HG03280 (cell line): Measurements from ENCODE around the gene EIF2AK3.
"Not testable (repeated sequence)": the region's sequence is repeated elsewhere in the genome, so short reads cannot be mapped to it uniquely, and the experiment has no call there.

Experiments
- ATAC-seq: cut with Tn5 transposase; IDR thresholded peaks from one replicate; pipeline ENCODE4 v1.9.1; 2021; ENCODE audit warnings: mild to moderate bottlenecking, moderate library complexity; ENCODE audit not compliant: unreplicated experiment

Gene EIF2AK3

DNA sequence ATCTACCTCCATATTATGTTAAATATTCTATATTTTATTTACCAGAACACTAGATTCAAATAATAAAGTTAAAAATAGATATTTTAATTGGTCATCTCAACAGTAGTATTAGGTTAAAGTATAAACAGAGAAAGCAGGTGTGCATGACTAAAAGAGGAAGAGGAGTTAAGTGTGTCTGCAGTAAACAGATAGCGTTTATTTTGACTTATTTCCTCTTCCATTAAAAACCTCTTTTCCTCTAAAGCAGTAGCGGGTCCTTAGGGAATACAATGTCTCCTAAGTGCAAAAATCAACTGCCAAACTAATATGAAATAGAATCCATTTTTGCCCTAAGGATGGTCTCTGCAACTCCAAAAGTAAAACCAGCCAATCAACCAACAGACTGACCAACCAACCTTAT is 27.7 kb downstream of the EIF2AK3 start:
- ATAC-seq, result no peak

DNA sequence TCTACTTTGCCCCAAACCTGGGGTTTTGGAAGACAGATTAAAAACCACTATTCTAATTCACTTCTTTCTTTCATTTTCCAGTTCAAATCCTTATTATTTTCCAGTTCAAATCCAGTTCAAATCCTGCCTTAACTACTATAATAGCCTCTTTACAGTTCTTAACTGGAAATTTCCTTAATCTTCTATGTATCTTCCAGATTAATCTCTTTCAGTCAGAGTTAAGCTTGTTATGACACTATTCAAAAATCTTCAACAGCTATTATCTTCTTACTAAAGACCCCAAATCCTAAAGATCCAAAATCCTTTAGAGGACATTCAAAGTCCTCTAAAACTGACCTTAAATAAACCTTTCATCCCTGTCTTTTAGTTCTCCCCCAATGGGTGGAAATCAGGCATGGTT is 30.1 kb downstream of the EIF2AK3 start:
- no peak for ATAC-seq

DNA sequence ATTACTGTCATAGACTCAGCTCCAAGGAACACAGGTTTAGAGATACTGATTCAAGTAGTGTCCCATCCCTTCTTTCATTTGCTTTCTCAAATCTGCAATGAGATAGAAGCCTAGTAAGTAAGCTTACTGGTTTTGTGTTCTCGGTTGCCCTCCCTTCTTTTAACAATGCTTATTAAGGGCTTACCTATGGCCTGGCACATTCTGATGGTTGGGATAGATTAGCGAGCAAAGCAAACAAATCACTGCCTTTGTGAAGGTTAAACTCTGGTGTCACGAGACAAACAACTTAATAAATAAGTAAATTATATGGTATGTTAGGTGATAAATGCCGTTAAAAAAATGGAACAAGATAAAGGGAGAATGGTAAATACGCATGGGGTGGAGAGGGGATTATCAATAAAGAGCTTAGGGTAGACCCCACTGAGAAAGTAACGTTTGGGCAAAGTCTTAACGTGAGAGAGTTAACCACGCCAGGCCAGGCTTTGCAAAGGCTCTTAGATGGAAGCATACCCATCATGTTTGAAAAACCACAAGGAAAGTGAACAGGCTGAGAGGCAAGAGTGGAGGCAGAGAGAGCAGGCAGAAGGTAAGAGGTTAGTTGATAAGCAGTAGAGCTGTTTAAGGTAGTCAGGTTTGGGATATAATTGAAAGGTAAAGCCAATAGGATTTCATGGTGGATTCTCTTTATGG is 31.0 kb downstream of the EIF2AK3 start:
- no peak for ATAC-seq

DNA sequence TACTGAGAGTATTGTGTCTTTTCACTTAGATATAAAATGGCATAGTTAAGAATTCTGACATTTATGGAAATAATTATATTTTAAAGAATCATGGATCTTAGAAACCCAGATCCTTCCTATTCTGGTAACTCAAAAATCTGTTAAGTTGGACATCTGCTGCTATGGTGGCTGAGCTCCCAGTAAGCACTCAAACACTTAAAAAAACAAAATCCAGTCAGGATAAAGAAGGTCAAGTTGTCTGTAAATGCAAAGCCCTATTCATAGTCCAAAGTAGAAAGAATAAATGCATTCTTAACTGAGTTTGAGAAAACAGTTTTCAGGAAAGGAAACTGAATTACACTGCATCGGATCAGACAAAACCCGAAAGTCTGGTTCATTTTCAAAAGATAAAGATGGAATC is 35.6 kb downstream of the EIF2AK3 start:
- ATAC-seq, result no peak

DNA sequence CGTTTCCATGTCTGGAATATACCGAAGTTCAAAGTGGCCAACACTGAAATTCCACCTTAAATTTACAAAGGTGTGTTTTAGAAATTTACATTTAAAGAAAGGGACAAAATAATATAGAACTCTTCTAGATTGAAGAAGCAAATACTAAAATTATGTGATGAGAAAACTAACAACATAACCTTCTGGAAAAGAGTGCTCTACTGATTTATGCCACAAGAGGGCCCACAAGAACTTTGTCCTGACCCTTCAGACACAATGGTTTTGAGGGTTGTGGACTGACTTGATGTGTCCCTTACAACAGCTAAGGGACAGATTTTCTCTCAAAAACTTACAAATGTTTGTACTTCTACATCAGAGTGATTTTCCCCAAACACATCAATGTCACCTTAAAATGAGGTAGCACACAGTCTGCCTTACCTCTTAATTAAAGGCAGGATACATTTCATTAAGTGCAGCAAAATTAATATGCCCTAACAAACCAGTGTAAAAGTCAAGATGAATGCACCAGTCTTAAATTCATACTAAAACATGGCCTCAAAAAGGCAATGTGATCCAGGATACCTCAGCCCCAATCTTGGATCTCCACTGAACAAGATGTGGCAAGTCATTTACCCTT is 36.2 kb downstream of the EIF2AK3 start:
- peak; percentile 82 for ATAC-seq

DNA sequence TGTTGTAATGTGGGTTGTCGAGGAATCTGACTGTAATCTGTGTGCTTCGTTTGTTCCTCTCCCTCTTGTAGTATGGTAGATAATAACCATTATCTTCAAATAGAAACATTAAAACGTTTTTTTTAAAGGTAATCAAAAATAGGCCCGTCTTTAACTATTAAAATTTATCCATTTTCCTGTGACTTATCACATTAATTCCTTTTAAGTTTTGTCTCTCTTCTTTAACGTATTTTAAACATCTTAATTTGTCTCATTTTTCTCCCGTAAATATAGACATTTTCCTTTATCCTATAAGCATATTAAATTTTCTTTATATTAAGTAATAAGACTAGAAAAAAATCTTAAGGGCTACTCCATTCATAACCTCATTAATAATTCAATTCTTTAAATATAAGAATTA is 41.3 kb downstream of the EIF2AK3 start:
- ATAC-seq, result no peak

DNA sequence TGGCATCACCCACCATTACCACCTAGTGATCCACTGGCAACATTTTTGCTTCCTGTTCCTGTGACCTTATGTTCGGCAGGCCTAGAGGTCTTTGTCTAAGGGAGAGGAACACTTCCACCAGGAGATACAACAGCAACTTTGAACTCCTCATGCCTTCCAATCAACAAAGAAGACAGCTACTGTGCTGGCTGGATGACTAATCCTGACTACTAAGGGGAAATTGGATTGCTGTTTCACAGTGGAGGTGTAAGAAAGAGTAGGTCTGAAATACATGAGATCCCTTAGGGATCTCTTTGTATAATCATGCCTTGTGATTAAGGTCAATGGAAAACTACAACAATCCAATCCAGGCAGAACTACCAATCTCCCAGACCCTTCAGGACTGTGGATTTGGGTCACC is 45.2 kb downstream of the EIF2AK3 start:
- no peak for ATAC-seq

DNA sequence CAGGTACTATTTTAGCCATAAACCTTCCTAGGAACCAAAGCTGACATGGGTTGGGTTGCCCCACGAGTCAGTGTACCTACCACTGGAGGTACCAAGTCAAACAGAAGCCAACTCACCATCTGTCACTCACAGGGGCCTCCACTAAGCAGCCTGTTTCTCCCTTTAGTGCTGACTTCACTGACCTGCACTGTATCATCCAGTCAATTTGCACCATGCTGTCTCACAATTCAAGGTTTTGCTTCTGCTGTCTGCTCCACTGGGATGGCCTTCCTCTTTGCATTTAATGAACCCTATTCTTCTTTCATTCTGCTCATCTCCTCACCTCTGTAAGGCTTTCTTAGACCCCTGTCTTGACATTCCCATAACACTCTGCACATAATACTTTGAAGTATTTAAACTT is 47.2 kb downstream of the EIF2AK3 start:
- ATAC-seq, result no peak

DNA sequence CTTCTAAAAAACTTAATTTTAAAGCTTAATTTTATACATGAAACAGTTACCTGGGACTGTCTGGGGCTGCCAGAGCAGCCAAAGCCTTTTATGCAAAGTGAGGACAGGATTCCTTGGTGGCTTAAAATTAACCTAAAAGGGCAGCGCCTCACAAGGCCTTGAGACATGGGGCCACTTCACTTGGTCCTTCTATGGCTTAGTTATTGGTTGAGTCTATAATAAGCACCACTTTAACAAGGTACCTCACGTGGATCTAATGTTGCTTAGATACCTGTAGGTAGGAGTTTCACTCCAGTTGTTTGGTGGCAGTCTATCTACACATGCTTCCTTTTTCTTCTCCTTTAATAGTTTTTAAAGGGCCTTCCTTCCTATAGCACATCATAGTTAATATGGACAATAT is 51.6 kb downstream of the EIF2AK3 start:
- no peak for ATAC-seq

DNA sequence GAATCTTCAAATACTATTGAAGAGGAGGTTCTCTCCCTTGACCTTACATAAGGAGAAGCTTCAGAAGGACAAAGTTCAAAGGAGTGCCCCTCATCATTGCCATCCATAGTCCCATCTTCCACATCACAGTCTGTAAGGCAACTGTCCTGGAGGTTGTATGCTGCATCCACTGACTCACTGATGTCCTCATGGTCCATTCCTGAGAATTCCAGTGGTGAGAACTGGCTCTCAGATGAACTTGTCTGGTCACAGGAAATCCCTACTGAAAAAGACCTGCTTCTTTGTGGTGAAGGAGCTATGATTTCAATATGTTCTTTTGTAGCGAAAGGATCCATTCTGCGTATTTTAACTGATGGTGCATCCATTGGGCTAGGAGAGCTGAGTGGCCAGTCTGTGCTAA is 52.2 kb downstream of the EIF2AK3 start:
- no peak for ATAC-seq

DNA sequence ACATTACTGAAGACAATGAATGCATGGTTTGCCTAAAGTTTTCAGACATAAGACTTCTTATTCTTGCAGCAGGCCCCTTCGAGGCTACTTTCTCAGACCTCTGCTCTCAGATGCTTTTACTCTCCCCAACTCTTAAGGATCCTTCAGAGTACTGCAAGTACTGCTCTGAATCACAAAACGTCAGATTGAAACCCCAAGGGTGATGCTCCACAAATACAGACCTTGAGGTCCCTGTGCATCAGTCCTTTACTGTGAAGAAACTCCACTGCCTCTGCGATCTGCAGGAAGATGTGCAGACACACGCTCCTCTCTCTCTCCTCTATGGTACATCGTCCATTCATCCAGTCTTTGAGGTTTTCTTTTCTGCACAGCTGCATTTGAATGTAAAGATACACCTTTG is 52.8 kb downstream of the EIF2AK3 start:
- peak; percentile 71 for ATAC-seq

DNA sequence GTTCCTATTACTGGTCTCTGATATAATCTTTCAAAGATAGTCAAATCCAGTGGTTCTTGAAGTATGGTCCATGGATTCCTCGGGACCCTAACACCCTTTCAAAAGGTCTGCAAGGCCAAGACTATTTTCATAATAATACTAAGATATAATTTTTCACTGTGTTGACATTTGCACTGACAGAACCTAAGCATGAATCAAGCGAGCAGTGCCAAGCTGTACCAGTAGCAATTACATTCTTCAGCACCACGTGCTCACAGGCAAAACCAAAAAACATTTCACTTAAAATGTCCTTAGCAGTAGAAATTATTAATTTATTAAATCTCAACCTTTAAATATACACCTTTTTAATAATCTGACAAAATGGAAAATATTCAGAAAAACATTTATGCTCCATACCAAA is 59.1 kb downstream of the EIF2AK3 start:
- no peak for ATAC-seq

DNA sequence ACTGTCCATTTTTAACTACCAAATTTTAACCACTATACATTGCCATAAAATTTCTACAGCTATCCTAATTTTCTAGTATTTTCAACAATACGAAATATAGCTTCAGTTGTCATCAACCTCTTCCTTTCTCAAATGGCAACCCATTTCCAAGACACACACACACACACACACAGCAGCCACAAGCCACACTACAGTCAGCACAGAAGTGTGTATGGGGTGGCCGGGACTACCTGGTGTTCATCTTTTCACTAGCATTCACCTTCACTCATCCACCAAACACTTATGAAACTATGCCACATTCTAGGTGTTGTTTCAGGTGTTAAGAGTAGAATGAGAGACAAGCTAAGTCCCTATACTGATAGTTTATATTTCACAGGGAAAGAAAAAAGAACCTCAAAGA is 62.9 kb downstream of the EIF2AK3 start:
- no peak for ATAC-seq

DNA sequence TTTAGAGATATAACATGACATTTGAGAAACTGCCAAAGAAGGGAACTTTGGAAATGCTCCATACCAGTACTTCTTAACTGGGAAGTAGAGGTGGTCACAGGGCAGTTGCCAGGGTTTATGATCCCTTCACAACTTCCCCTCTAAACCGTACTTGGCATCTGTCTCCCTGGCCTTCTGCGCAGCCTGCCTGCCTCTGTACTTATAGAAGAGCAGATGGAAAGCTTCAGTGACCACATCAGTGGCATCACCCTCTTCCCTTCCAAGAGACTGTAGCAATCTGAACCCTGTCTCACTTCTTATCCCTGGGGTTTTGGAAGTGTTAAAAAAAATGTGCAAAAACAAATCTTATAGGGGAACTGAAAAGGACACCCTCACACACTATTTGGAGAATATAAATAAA is 64.1 kb downstream of the EIF2AK3 start:
- ATAC-seq, result no peak

DNA sequence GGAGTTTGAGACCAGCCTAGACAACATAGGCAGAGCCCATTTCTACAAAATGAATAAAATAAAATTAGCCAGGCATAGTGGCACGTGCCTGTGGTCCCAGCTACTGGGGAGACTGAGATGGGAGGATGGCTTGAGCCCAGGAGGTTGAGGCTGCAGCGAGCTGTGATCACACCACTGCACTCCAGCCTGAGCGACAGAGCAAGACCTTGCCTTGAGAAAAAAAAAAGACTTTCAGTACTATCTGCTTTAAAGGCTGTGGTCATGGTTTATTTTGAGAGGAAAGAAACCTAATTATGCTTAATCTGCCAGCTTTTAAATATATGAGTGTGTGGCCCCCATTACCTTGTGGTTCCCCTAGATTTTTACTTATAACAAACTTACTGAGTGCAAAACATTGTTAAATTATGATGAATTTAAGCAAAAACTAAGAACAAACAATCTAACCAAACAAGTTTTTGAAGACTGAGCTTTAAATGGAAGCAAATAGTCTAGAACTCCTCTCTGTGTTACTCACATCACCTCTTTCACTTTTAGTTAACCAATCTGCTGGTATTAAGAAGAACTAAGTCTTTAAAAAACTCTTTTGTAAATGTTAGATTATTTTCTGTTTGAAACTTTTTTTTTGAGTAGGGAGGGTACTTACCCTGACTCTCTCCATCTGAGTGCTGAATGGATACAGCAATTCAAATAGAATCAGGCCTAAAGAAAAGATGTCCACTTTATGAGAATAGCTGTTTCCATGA is 65.4 kb downstream of the EIF2AK3 start:
- ATAC-seq, result peak; percentile 63

DNA sequence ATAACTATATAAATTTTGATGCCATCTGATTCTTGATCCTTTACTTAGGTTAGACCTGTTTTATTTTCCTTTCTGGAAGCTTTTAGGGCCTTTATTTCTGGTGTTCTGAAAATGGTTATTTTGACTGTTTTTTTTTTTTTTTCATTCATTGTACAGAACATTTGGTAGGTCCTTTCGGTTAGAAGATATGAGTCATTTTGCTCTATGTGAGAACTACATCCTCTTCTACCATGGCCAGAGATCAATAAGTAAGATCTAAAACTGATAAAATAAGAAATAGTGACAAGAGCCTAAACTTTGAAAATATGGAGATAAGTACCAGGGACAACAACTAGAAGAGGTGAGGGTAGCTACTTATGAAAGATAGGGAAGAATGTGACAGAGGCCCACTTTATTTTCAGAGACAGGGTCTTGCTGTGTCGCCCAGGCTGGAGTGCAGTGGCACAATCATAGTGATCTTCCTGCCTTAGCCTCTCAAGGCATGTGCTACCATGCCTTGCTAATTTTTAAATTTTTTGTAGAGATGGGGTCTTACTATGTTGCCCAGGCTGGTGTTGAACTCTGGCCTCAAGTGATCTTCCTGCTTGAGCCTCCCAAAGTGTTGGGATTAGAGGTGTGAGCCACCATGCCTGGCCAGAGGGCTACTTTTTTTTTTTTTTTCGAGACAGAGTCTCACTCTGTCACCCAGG is 66.5 kb downstream of the EIF2AK3 start:
- no peak for ATAC-seq

DNA sequence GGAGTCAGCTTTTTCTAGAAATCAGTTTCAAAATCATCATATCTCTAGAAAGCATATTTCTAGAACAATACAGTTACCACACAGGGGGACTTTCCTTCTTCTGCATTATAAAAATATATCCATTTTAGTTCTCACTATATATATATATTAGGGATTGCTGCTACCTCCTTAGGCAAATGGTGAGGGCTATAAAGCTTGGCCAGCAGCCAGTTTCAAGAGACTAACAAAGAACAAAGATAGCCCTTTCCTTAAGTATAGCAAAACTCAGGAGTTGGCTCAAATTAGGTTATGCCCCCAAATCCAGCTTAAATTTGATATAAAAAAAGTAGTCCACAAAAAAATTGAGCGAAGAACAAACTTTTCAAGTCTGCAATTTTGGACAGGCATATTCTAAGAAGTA is 70.0 kb downstream of the EIF2AK3 start:
- no peak for ATAC-seq

DNA sequence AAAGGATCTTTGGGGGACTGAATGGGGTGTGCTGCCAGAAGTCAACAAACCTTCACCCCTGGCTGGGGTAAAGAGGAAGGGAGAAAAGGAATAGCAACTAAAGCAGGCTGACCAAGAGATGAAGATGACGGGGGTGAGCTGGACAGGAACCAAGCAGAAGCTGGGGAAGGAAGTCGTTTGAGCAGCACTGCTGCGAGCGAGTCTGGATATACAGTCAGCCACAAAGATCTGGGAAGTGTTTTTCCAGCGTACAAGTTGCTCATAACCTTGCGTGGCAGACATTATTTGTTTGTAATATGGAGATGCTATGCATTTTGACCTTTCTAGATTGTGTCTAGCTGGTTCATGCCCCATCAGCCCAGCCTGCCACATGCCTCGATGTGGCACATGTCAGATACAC is 71.2 kb downstream of the EIF2AK3 start:
- no peak for ATAC-seq

DNA sequence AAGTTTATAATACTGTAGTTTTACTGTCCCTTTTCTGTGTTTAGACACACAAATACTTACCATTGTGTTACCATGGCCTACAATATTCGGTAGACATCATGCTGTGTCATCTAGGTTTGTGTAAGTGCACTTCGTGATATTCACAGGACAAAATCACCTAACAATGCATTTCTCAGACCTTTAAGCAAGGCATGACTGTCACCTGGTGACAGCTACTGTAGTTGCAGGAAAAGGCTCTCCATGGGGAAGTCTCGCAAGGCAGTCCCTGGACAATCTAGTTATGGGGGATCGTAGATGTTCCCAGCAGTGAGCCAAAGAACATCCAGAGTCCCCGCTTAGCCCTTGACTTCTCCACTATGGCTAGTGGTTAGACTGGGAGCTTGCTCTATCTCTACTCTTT is 73.1 kb downstream of the EIF2AK3 start:
- ATAC-seq, result no peak

DNA sequence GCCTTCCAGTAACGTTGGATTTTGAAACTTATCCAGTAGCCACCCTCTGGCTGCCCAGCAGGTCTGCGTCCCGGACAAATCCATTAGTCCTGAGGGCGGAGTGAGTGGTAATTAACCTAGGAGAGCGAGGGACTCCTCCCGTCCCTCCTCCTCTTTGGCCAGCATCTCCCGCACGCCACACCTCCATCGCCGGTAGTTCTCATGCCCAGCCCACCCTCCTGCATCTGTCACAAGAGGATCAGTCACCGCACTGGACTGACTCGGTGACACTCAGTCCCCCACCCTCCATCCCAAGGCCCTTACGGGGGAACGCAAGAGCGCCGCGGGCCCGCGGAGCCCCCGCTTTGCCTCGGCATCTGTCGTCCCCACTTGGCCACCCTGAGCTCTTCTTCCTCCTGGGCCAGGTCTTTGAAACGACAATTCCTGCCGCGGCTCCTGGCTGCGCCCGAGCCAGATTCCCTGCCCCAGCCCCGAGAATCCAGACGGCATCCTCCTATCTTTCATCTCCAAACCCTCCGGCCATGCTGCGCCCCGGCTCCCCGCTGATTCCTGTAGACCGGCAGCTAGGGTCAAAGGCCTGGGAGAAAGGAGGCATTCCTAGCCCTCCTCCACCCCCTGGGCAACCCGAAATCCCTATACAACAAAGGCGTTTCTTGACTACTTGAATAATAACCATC is 77.5 kb downstream of the EIF2AK3 start:
- no peak for ATAC-seq

DNA sequence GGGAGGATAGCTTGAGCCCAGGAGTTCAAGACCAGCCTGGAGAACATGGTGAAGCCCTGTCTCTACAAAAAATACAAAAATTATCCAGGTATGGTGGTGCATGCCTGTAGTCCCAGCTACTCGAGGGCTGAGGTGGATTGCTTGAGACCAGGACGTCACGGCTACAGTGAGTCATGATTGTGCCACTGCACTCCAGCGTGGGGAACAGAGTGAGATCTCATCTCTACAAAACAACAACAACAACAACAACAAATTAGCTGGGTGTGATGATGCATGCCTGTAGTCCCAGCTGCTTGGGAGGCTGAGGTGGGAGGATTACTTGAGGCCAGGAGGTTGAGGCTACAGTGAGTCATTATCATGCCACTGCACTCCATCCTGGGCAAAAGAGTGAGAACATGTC is 81.0 kb downstream of the EIF2AK3 start:
- not testable (repeated sequence) for ATAC-seq
